ENCODE measurements around the gene LCMT2.

DNA sequence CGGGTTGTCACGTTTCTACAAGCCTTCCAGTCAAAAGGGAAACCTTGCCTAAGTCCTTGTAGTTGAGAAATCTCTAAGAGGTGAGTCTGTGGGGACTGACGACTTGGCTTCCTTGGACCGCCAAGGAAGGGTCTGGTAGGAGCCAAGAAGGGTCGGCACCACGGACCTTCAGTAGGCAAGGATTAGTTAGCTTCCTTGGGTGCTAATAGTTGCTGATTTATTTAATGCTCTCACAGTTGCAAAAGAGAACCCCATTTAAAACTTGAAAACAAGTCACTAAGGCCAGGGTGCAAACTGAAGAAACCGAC, 361 bp upstream of the LCMT2 start:
- TF ChIP-seq, protein P1, sequence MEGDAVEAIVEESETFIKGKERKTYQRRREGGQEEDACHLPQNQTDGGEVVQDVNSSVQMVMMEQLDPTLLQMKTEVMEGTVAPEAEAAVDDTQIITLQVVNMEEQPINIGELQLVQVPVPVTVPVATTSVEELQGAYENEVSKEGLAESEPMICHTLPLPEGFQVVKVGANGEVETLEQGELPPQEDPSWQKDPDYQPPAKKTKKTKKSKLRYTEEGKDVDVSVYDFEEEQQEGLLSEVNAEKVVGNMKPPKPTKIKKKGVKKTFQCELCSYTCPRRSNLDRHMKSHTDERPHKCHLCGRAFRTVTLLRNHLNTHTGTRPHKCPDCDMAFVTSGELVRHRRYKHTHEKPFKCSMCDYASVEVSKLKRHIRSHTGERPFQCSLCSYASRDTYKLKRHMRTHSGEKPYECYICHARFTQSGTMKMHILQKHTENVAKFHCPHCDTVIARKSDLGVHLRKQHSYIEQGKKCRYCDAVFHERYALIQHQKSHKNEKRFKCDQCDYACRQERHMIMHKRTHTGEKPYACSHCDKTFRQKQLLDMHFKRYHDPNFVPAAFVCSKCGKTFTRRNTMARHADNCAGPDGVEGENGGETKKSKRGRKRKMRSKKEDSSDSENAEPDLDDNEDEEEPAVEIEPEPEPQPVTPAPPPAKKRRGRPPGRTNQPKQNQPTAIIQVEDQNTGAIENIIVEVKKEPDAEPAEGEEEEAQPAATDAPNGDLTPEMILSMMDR (IDR thresholded peaks at IDR 0.05), result no peak
- TF ChIP-seq POLR2A (IDR thresholded peaks at IDR 0.05), result no peak
- TF ChIP-seq POLR2AphosphoS5 (IDR thresholded peaks at IDR 0.05), result no peak

All from stomach (tissue), 4 donors.